CD14-positive monocyte (primary cell): ENCODE results near the gene SLCO2B1. TPM values are rescaled to one million over a fixed set of nuclear protein-coding genes. Genes with fewer than 3 reads are reported as not detected.

Experiments
- DNase-seq, 3 donors: peaks; one replicate each; pipeline ENCODE4 v3.0.0-alpha.2; 2011 to 2022
- H2AFZ ChIP-seq: 2 replicates; pipeline ENCODE4 v1.6.0; 2012; ENCODE audit warnings: mild to moderate bottlenecking, low read depth, low read length, inconsistent platforms; ENCODE audit not compliant: insufficient read depth, poor library complexity, severe bottlenecking
- H3K27ac ChIP-seq, 2 donors: 1 replicate in 1 of 2; 2 replicates in 1 of 2; pipeline ENCODE4 v1.5.1; 2012 to 2013; ENCODE audit warnings: low read length in 2 of 2, control low read depth in 1 of 2, inconsistent platforms in 1 of 2, low read depth in 1 of 2, mild to moderate bottlenecking in 1 of 2
- H3K27me3 ChIP-seq, 2 donors: one replicate each; pipeline versions ENCODE4 v1.6.0 to v1.6.1; 2011 to 2013; ENCODE audit warnings: low read length in 2 of 2; ENCODE audit not compliant: control insufficient read depth in 2 of 2, insufficient read depth in 2 of 2
- H3K36me3 ChIP-seq, 2 donors: replicated peaks in 1 of 2; 1 replicate in 1 of 2; 2 replicates in 1 of 2; pipeline versions ENCODE4 v1.5.1 to v1.6.1; 2012 to 2013; ENCODE audit warnings: low read length in 2 of 2, control low read depth in 1 of 2, inconsistent platforms in 1 of 2, mild to moderate bottlenecking in 1 of 2; ENCODE audit not compliant: insufficient read depth in 2 of 2, control insufficient read depth in 1 of 2
- H3K4me1 ChIP-seq, 2 donors: 1 replicate in 1 of 2; 2 replicates in 1 of 2; pipeline versions ENCODE4 v1.5.1 to v1.6.1; 2012 to 2013; ENCODE audit warnings: low read length in 2 of 2, control low read depth in 1 of 2, inconsistent platforms in 1 of 2, mild to moderate bottlenecking in 1 of 2, moderate library complexity in 1 of 2; ENCODE audit not compliant: insufficient read depth in 2 of 2, control insufficient read depth in 1 of 2
- H3K4me2 ChIP-seq: replicated peaks from 2 replicates; pipeline ENCODE3; 2012; ENCODE audit warnings: low read length, moderate library complexity, mild to moderate bottlenecking; ENCODE audit not compliant: poor library complexity, severe bottlenecking; ENCODE audit errors: extremely low read depth
- H3K4me3 ChIP-seq, 3 experiments: fragments of 200-600 bp in 1 of 3; sonication (generic) in 1 of 3; replicated peaks in 1 of 3; 1 replicate in 2 of 3; 2 replicates in 1 of 3; pipeline ENCODE4 v1.5.1; 2011 to 2013; ENCODE audit warnings: low read length in 3 of 3, mild to moderate bottlenecking in 3 of 3, control low read depth in 2 of 3, low read depth in 2 of 3, inconsistent platforms in 1 of 3, moderate library complexity in 1 of 3
- H3K79me2 ChIP-seq: 2 replicates; pipeline ENCODE4 v1.6.0; 2012; ENCODE audit warnings: mild to moderate bottlenecking, control low read depth, inconsistent platforms, low read length, moderate library complexity; ENCODE audit not compliant: insufficient read depth
- H3K9ac ChIP-seq: 2 replicates; pipeline ENCODE4 v1.6.0; 2017; ENCODE audit warnings: low read length, mild to moderate bottlenecking; ENCODE audit not compliant: insufficient read depth, poor library complexity, severe bottlenecking
- H3K9me3 ChIP-seq, 2 donors: replicated peaks in 1 of 2; 1 replicate in 1 of 2; 2 replicates in 1 of 2; pipeline versions ENCODE4 v1.5.1 to v1.6.1; 2012 to 2013; ENCODE audit warnings: low read length in 2 of 2, control low read depth in 1 of 2; ENCODE audit not compliant: control insufficient read depth in 1 of 2, insufficient read depth in 1 of 2
- H4K20me1 ChIP-seq: 2 replicates; pipeline ENCODE4 v1.6.0; 2012; ENCODE audit warnings: mild to moderate bottlenecking, low read length, control low read depth, moderate library complexity; ENCODE audit not compliant: insufficient read depth
- H3K27ac Mint-ChIP-seq, 7 donors: one replicate each; pipeline ENCODE4 v1.8.0; 2020; ENCODE audit warnings: mild to moderate bottlenecking in 7 of 7, mixed read lengths in 7 of 7, moderate library complexity in 6 of 7, inconsistent platforms in 2 of 7
- H3K27me3 Mint-ChIP-seq, 3 donors: one replicate each; pipeline ENCODE4 v1.8.0; 2021 to 2022; ENCODE audit warnings: low read depth in 3 of 3, mild to moderate bottlenecking in 3 of 3, mixed read lengths in 3 of 3, moderate library complexity in 3 of 3, inconsistent platforms in 1 of 3
- H3K36me3 Mint-ChIP-seq, 2 donors: one replicate each; pipeline ENCODE4 v1.8.0; 2020; ENCODE audit warnings: mixed read lengths in 2 of 2, inconsistent platforms in 1 of 2, mild to moderate bottlenecking in 1 of 2
- H3K4me1 Mint-ChIP-seq: one replicate; pipeline ENCODE4 v1.8.0; 2020; ENCODE audit warnings: mild to moderate bottlenecking, mixed read lengths
- H3K4me3 Mint-ChIP-seq, 2 donors: one replicate each; pipeline ENCODE4 v1.8.0; 2020; ENCODE audit warnings: mild to moderate bottlenecking in 2 of 2, mixed read lengths in 2 of 2, moderate library complexity in 1 of 2
- H3K9me3 Mint-ChIP-seq, 7 donors: one replicate each; pipeline ENCODE4 v1.8.0; 2020 to 2022; ENCODE audit warnings: mixed read lengths in 7 of 7, mild to moderate bottlenecking in 6 of 7, moderate library complexity in 6 of 7, inconsistent platforms in 2 of 7
- CTCF ChIP-seq: fragments of 200-600 bp; IDR thresholded peaks from one replicate; pipeline ENCODE4 v1.8.0; 2022; ENCODE audit warnings: antibody characterized with exemption, mild to moderate bottlenecking
- WGBS: methylation state at CpG from one replicate; pipeline ENCODE4 v1.1.5; 2013; ENCODE audit warnings: missing lambda C conversion rate; ENCODE audit not compliant: insufficient coverage; 5-methylcytosine and 5-hydroxymethylcytosine counted together
- intact Hi-C, 2 donors: fragments of 100-400 bp; cut with micrococcal nuclease; formaldehyde crosslinking; loops; one replicate each; pipeline versions ENCODE4 v1.15.0 to v1.15.1; 2023
- polyA plus RNA-seq, 3 donors: library from polyadenylated mRNA; depleted of rRNA in 1 of 3; unstranded in 2 of 3; stranded (reverse) in 1 of 3; fragments of 300-500 nt in 2 of 3; fragments of >200 nt in 1 of 3; fragmentation: Illumina TruSeq in 2 of 3; gene quantifications; 1 replicate in 2 of 3; 2 replicates in 1 of 3; pipeline ENCODE4 v1.2.3, GENCODE V29; 2012 to 2021

SLCO2B1 gene
- polyA plus RNA-seq, 3 donors = 0.13 to 0.47 TPM; not detected in 1

- Histone ChIP-seq H3K9ac (no peak overlapping the region), H3K9me3 (no peaks in the 10 kb centered on the region), H2AFZ (no peak overlapping the region), H4K20me1 (no peaks in the 10 kb centered on the region), H3K4me3 (no peak overlapping the region), H3K36me3 (no peaks in the 10 kb centered on the region), H3K4me2 (no peak overlapping the region), H3K27ac (no peak overlapping the region), H3K4me1 (peaks cover 0 to 3% of the 10 kb centered on the region in 2 donors), H3K79me2 (no peaks in the 10 kb centered on the region), H3K27me3 (no peaks in the 10 kb centered on the region)
- intact Hi-C loops = no loop called here
- Mint-ChIP-seq H3K27ac (no peak overlapping the region), H3K4me1 (peaks cover 6% of the 10 kb centered on the region), H3K27me3 (peaks cover 10 to 13% (median 10%) of the 10 kb centered on the region in 3 donors), H3K9me3 (peaks cover 0 to 4% (median 0%) of the 10 kb centered on the region in 7 donors), H3K4me3 (no peak overlapping the region), H3K36me3 (no peaks in the 10 kb centered on the region)
- WGBS = 96% methylated on average over 5 of the region's 13 CpGs
- TF ChIP-seq CTCF = no peak
- no peak for DNase-seq
Measured at GRCh38 chr11:75155570-75156422, 4.9 kb downstream of the SLCO2B1 start.

DNA sequence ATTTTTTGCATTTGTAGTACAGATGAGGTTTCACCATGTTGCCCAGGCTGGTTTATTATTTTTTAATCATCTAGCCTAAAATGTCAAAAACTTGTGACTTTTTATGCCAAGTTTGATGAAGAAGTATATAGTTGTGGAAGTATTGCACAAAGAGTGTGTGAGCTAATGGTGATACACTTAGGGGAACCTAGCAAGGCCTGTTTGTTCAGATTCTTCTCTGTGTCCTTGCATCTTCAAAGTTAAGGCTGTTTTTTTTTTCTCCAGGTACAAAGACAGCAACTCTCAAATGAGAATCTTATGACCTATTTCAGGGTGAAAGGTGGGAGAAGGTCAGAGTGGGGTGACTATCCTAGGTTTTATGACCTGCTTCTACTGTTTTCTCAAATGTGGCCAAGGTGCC is 7.3 kb downstream of the SLCO2B1 start:
- Histone ChIP-seq H3K36me3 (no peaks in the 10 kb centered on the region), H3K4me2 (no peak overlapping the region), H4K20me1 (no peaks in the 10 kb centered on the region), H3K4me3 (no peak overlapping the region), H3K27me3 (no peaks in the 10 kb centered on the region), H3K4me1 (no peaks in the 10 kb centered on the region), H3K79me2 (no peaks in the 10 kb centered on the region), H2AFZ (no peak overlapping the region), H3K27ac (no peak overlapping the region), H3K9me3 (no peaks in the 10 kb centered on the region), H3K9ac (no peak overlapping the region)
- DNase-seq = no peak
- Mint-ChIP-seq H3K27ac (no peak overlapping the region), H3K4me3 (no peak overlapping the region), H3K36me3 (no peaks in the 10 kb centered on the region), H3K4me1 (peaks cover 4% of the 10 kb centered on the region), H3K27me3 (peaks cover 2 to 9% (median 8%) of the 10 kb centered on the region in 3 donors), H3K9me3 (peaks cover 0 to 10% (median 2%) of the 10 kb centered on the region in 7 donors)
- no peak for TF ChIP-seq CTCF
- intact Hi-C loops = no loop called here
